Gastroesophageal sphincter (tissue), 3 donors: Measurements from ENCODE around the gene REM2.

ENCODE experiments used
- CTCF ChIP-seq, 4 experiments: fragments of 200-600 bp in 2 of 4; fragments of 450-650 bp in 2 of 4; sonication (generic) in 1 of 4; IDR thresholded peaks; one replicate each; pipeline ENCODE4 v1.5.1; 2017 to 2019; ENCODE audit warnings: antibody characterized with exemption in 4 of 4, mild to moderate bottlenecking in 2 of 4, moderate library complexity in 2 of 4
- EP300 ChIP-seq: sonication (generic); formaldehyde crosslinking; IDR thresholded peaks from one replicate; pipeline ENCODE4 v1.6.1; 2017; ENCODE audit warnings: antibody characterized with exemption, mild to moderate bottlenecking
- POLR2A ChIP-seq, 2 donors: fragments of 450-650 bp; IDR thresholded peaks; one replicate each; pipeline ENCODE4 v1.6.1; 2017; ENCODE audit warnings: antibody characterized with exemption in 2 of 2, mild to moderate bottlenecking in 2 of 2, moderate library complexity in 1 of 2

GRCh38 chr14:22877000-22877501, 6.0 kb upstream of the REM2 start:
- TF ChIP-seq CTCF (IDR thresholded peaks at IDR 0.05) (no peak), EP300 (no peak), POLR2A (IDR thresholded peaks at IDR 0.05) (peak in 1 of 2 donors; percentile 3)
